Activated T-cell treated with anti-CD3 and anti-CD28 coated beads for 24 hours (primary cell): ENCODE data around the gene ZBTB11.
"Not testable (repeated sequence)": the region's sequence is repeated elsewhere in the genome, so short reads cannot be mapped to it uniquely, and the experiment has no call there.

Experiments used
- DNase-seq: peaks from one replicate; pipeline ENCODE4 v3.0.0-alpha.2; 2020; ENCODE audit warnings: low read depth

ZBTB11 gene

GRCh38 chr3:101618726-101619125 lies 58.2 kb downstream of the ZBTB11 start:
- DNase-seq: no peak

- no peak for DNase-seq
Measured at GRCh38 chr3:101617478-101617877, 59.5 kb downstream of the ZBTB11 start.

GRCh38 chr3:101615525-101615924 lies 61.4 kb downstream of the ZBTB11 start:
- no peak for DNase-seq

- DNase-seq: not testable (repeated sequence)
Measured at GRCh38 chr3:101613014-101613413, 63.9 kb downstream of the ZBTB11 start.

GRCh38 chr3:101611023-101611422 lies 65.9 kb downstream of the ZBTB11 start:
- no peak for DNase-seq

- not testable (repeated sequence) for DNase-seq
Measured at GRCh38 chr3:101605398-101605797, 71.5 kb downstream of the ZBTB11 start.

GRCh38 chr3:101603184-101603583 lies 73.7 kb downstream of the ZBTB11 start:
- DNase-seq: no peak

GRCh38 chr3:101602731-101603130 lies 74.2 kb downstream of the ZBTB11 start:
- no peak for DNase-seq
